Aorta (tissue), 5 donors: ENCODE data around the gene FXYD1. TPM values are rescaled to one million over a fixed set of nuclear protein-coding genes. Genes with fewer than 3 reads are reported as not detected.
A peak's percentile ranks its signal among the peaks of the same experiment; 100 is the strongest.

Source experiments
- ATAC-seq: fragments of 200-7000 bp; cut with Tn5 transposase; one replicate; pipeline ENCODE4 v1.9.1; 2022; ENCODE audit warnings: moderate library complexity; ENCODE audit not compliant: low FRiP score
- DNase-seq, 2 donors: peaks; one replicate each; pipeline ENCODE4 v3.0.0-alpha.2; 2020
- H3K27ac ChIP-seq, 2 donors: one replicate each; pipeline ENCODE4 v1.5.1; 2013; ENCODE audit warnings: low read length in 2 of 2, mild to moderate bottlenecking in 2 of 2, moderate library complexity in 2 of 2, control low read depth in 1 of 2, inconsistent platforms in 1 of 2, low read depth in 1 of 2
- H3K27me3 ChIP-seq, 2 donors: one replicate each; pipeline ENCODE4 v1.6.1; 2013; ENCODE audit warnings: control low read depth in 1 of 2, low read length in 1 of 2, mild to moderate bottlenecking in 1 of 2, moderate library complexity in 1 of 2; ENCODE audit not compliant: insufficient read depth in 2 of 2, control insufficient read depth in 1 of 2
- H3K36me3 ChIP-seq, 2 donors: one replicate each; pipeline ENCODE4 v1.6.1; 2013; ENCODE audit warnings: control low read depth in 1 of 2, low read length in 1 of 2, mild to moderate bottlenecking in 1 of 2; ENCODE audit not compliant: insufficient read depth in 2 of 2, control insufficient read depth in 1 of 2
- H3K4me1 ChIP-seq, 2 donors: one replicate each; pipeline ENCODE4 v1.6.1; 2013; ENCODE audit warnings: low read length in 2 of 2, control low read depth in 1 of 2, mild to moderate bottlenecking in 1 of 2, moderate library complexity in 1 of 2; ENCODE audit not compliant: insufficient read depth in 2 of 2, control insufficient read depth in 1 of 2
- H3K4me3 ChIP-seq, 2 donors: one replicate each; pipeline ENCODE4 v1.5.1; 2013; ENCODE audit warnings: low read length in 2 of 2, control low read depth in 1 of 2, mild to moderate bottlenecking in 1 of 2
- H3K9me3 ChIP-seq: one replicate; pipeline ENCODE4 v1.6.1; 2013; ENCODE audit warnings: mild to moderate bottlenecking, low read length; ENCODE audit not compliant: control insufficient read depth
- WGBS, 2 donors: extraction: QIAGEN DNeasy Blood & Tissue Kit; methylation state at CpG; one replicate each; pipeline ENCODE4 v1.1.7; 2013; 5-methylcytosine and 5-hydroxymethylcytosine counted together
- intact Hi-C, 2 donors: fragments of 100-400 bp; cut with DNase I; formaldehyde crosslinking; loops; one replicate each; pipeline versions ENCODE4 v1.14.2 to v1.15.0; 2022
- polyA plus RNA-seq, 2 donors: library from polyadenylated mRNA; stranded (reverse); fragments of 200-250 nt; gene quantifications; one replicate each; pipeline ENCODE4 v1.2.3, GENCODE V29; 2013
- total RNA-seq, 2 donors: library from RNA; stranded (reverse); fragmentation: NEBNext Ultra II Directional; extraction: Animal tissue kit (Norgen Biotek cat#: 25700); gene quantifications; one replicate each; pipeline ENCODE4 v1.2.1, GENCODE V29; 2021
- donor health status: healthy with polysubstance abuse.
- donor health status: Bipolar disorder and iron deficiency.
- donor health status: DM: no; HTN: no; CAD: no.
- donor health status: DM: no; HTN: no; CAD: no.
- donor health status: DM: yes; HTN: yes; CAD: no.

The FXYD1 gene
- total and polyA plus RNA-seq, 4 donors = 150 to 288 (median 190) TPM

GRCh38 chr19:35143231-35143715, 4.6 kb downstream of the FXYD1 start, which contains the start of gene FXYD7:
FXYD7 (plus strand) TSS chr19:35143255; CDS start chr19:35143334, 79 bp downstream.
- DNase-seq (no peak), ATAC-seq (no peak)
- H3K36me3 ChIP-seq = no peaks in the 10 kb centered on the region
- no peak within 1 kb of the TSS for H3K4me3 ChIP-seq
- no peaks in the 10 kb centered on the region for H3K9me3 ChIP-seq
- H3K4me1 ChIP-seq = peaks cover 0 to 4% of the 10 kb centered on the region in 2 donors
- intact Hi-C loops = loop anchor here in 1 of 2 donors (5.0 to 10.0 kb wide), 2 partner anchors 76 to 122 kb away; partner anchors contain the start of gene USF2
- 47 to 48% methylated on average over 29 to 31 of the region's 31 CpGs for WGBS, 2 donors
- H3K27ac ChIP-seq = no peak within 1 kb of the TSS
- no peaks in the 10 kb centered on the region for H3K27me3 ChIP-seq

DNA sequence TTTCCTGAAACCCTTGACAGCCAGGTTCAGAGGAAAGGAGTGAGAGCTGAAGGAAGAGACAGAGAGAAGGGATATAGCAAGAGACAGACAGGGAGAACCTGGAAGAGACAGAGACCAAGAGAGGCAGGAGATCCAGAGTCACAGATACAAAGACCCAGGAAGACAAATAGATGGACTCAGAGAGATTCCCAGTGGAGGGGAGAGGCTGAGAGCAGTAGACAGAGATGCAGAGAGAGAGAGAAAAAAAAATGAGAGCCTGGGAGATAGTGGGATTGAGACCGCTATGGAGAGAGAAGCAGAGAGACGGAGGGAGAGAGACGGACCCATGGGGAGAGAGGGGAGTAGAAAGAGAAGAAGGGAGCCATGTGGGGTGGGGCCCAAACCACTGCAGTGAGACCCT, 5.2 kb downstream of the FXYD1 start:
- no peak overlapping the region for H3K27ac ChIP-seq
- WGBS, 2 donors = 73 to 79% methylated on average over 3 of the region's 3 CpGs
- H3K9me3 ChIP-seq = no peaks in the 10 kb centered on the region
- intact Hi-C loops = loop anchor here in 1 of 2 donors (5.0 to 10.0 kb wide), 2 partner anchors 77 to 121 kb away; partner anchors contain the start of gene USF2
- no peak overlapping the region for H3K4me3 ChIP-seq
- no peaks in the 10 kb centered on the region for H3K27me3 ChIP-seq
- DNase-seq (no peak), ATAC-seq (no peak)
- H3K36me3 ChIP-seq = no peaks in the 10 kb centered on the region
- peaks cover 0 to 4% of the 10 kb centered on the region in 2 donors for H3K4me1 ChIP-seq

GRCh38 chr19:35144259-35144599, 5.6 kb downstream of the FXYD1 start:
- Histone ChIP-seq H3K4me1 (peaks cover 0 to 4% of the 10 kb centered on the region in 2 donors), H3K27ac (no peak overlapping the region), H3K27me3 (no peaks in the 10 kb centered on the region), H3K36me3 (no peaks in the 10 kb centered on the region), H3K4me3 (no peak overlapping the region), H3K9me3 (no peaks in the 10 kb centered on the region)
- ATAC-seq (no peak), DNase-seq (no peak)
- 77 to 80% methylated on average over 6 of the region's 6 CpGs for WGBS, 2 donors
- intact Hi-C loops = loop anchor here in 1 of 2 donors (5.0 to 10.0 kb wide), 2 partner anchors 77 to 121 kb away; partner anchors contain the start of gene USF2

GRCh38 chr19:35144600-35145436, 6.2 kb downstream of the FXYD1 start:
- H3K4me1 ChIP-seq = peaks cover 0 to 4% of the 10 kb centered on the region in 2 donors
- no peaks in the 10 kb centered on the region for H3K36me3 ChIP-seq
- no peak for DNase-seq
- intact Hi-C loops = loop anchor here in 1 of 2 donors (5.0 to 10.0 kb wide), 2 partner anchors 78 to 120 kb away; partner anchors contain the start of gene USF2
- H3K27me3 ChIP-seq = no peaks in the 10 kb centered on the region
- WGBS, 2 donors = 48% methylated on average over 15 of the region's 15 CpGs
- H3K9me3 ChIP-seq = no peaks in the 10 kb centered on the region
- no peak for ATAC-seq
- no peak overlapping the region for H3K27ac ChIP-seq
- H3K4me3 ChIP-seq = no peak overlapping the region

GRCh38 chr19:35146746-35147459, 8.3 kb downstream of the FXYD1 start:
- intact Hi-C loops = loop anchor here in 1 of 2 donors (10.0 kb wide), 1 partner anchor 118 kb away; the partner anchor contains the start of gene USF2
- DNase-seq (no peak), ATAC-seq (no peak)
- Histone ChIP-seq H3K4me1 (no peaks in the 10 kb centered on the region), H3K27ac (no peak overlapping the region), H3K27me3 (no peaks in the 10 kb centered on the region), H3K36me3 (no peaks in the 10 kb centered on the region), H3K9me3 (no peaks in the 10 kb centered on the region), H3K4me3 (no peak overlapping the region)
- WGBS, 2 donors = 36 to 42% methylated on average over 7 of the region's 7 CpGs

DNA sequence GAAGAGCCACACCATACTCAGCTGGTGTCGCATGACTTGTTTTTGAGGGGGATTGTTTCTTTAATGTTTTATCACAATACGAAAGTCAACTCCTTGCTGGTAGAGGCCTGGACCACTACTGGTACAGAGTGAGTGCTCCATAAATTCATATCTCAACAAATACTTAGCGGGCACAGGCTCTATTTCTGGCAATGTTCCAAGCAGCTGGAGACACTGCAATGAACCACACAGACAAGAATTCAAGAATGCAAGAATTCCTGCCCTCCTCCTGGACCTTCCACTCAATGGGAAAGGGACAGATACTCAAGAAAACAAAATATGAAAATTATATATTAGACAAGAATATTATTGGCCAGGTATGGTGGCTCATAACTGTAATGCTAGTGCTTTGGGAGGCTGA, 10.8 kb downstream of the FXYD1 start:
- no peaks in the 10 kb centered on the region for H3K27me3 ChIP-seq
- no peak for ATAC-seq

GRCh38 chr19:35150445-35150844, 11.8 kb downstream of the FXYD1 start:
- Histone ChIP-seq H3K9me3 (no peaks in the 10 kb centered on the region), H3K27me3 (no peaks in the 10 kb centered on the region), H3K4me1 (no peaks in the 10 kb centered on the region), H3K36me3 (no peaks in the 10 kb centered on the region), H3K4me3 (no peak overlapping the region), H3K27ac (no peak overlapping the region)
- 74 to 77% methylated on average over 2 of the region's 2 CpGs for WGBS, 2 donors
- ATAC-seq = no peak
- DNase-seq = no peak
- intact Hi-C loops = loop anchor here in 1 of 2 donors (5.0 kb wide), 1 partner anchor 117 kb away; the partner anchor contains the start of gene USF2

More for the DNA sequence above, 10.8 kb downstream of the FXYD1 start:
- H3K4me1 ChIP-seq = no peaks in the 10 kb centered on the region
- no peaks in the 10 kb centered on the region for H3K36me3 ChIP-seq
- intact Hi-C loops = loop anchor here in 1 of 2 donors (10.0 kb wide), 1 partner anchor 115 kb away; the partner anchor contains the start of gene USF2
- WGBS, 2 donors = 84 to 85% methylated on average over 3 of the region's 3 CpGs
- no peak overlapping the region for H3K27ac ChIP-seq
- H3K9me3 ChIP-seq = no peaks in the 10 kb centered on the region
- no peak overlapping the region for H3K4me3 ChIP-seq
- no peak for DNase-seq

DNA sequence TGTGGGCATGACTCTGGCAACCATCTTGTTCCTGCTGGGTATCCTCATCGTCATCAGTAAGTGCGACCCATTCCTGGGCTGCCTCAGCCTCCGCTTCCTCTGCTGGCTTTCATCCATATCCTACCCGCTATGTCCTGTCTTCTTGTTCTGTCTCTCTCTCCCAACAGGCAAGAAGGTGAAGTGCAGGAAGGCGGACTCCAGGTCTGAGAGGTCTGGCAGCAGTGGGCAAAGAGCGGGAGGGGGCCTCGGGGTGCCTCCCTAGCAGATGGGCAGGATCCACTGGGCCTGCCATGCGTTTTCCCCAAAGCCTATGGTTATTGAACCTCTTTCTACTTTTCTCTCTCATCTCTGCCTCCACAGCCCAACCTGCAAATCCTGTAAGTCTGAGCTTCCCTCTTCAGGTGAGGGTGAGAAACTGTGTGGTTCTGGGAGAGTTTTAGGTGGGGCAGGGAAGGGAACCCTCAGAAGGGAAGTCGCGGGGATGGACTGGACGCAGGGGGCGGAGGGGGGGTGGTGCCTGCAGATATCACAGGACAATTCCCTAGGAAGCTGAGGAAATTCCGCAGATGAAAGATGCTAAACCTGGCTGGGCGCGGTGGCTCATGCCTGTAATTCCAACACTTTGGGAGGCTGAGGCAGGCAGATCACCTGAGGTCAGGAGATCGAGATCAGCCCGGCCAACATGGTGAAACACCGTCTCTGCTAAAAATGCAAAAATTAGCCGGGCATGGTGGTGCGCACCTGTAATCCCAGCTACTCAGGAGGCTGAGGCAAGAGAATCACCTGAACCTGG, 12.8 kb downstream of the FXYD1 start:
- peak in 1 of 2 donors; percentile 30 for DNase-seq
- intact Hi-C loops = loop anchor here in 1 of 2 donors (5.0 kb wide), 1 partner anchor 116 kb away; the partner anchor contains the start of gene USF2
- H3K27me3 ChIP-seq = no peaks in the 10 kb centered on the region

More for the DNA sequence above, 12.8 kb downstream of the FXYD1 start:
- H3K4me1 ChIP-seq = no peaks in the 10 kb centered on the region
- 85 to 87% methylated on average over 20 of the region's 20 CpGs for WGBS, 2 donors
- no peaks in the 10 kb centered on the region for H3K9me3 ChIP-seq
- H3K36me3 ChIP-seq = no peaks in the 10 kb centered on the region
- H3K27ac ChIP-seq = no peak overlapping the region
- H3K4me3 ChIP-seq = no peak overlapping the region
- ATAC-seq = no peak
